Measurements from ENCODE around the gene FAM200C. TPM values are rescaled to one million over a fixed set of nuclear protein-coding genes. Genes with fewer than 3 reads are reported as not detected.
"Not testable (repeated sequence)": the region's sequence is repeated elsewhere in the genome, so short reads cannot be mapped to it uniquely, and the experiment has no call there.

FAM200C gene
- total RNA-seq, result under 1 TPM; 0.62 to 0.73 TPM

- Mint-ChIP-seq H3K27me3 (no peaks in the 10 kb centered on the region), H3K36me3 (ENCODE audit: low read depth) (peaks cover 17% of the 10 kb centered on the region), H3K4me3 (peak within 1 kb of the TSS; percentile 79), H3K9me3 (no peaks in the 10 kb centered on the region), H3K27ac (peak within 1 kb of the TSS; percentile 76), H3K4me1 (peaks cover 20% of the 10 kb centered on the region)
- DNase-seq, result peak; percentile 74
- ChIA-PET POLR2A (no interaction called here), CTCF (interaction anchor here (0.6 to 1.1 kb wide), 3 partner anchors 10 to 378 kb away, joined by 3 to 4 read pairs (median 3); no protein-coding TSS in a partner anchor)
Observed at GRCh38 chr5:160399402-160400353, at the start of gene FAM200C. Gene FAM200C (minus strand): TSS chr5:160400054. CDS start chr5:160395490, 4,564 bp downstream.

DNA sequence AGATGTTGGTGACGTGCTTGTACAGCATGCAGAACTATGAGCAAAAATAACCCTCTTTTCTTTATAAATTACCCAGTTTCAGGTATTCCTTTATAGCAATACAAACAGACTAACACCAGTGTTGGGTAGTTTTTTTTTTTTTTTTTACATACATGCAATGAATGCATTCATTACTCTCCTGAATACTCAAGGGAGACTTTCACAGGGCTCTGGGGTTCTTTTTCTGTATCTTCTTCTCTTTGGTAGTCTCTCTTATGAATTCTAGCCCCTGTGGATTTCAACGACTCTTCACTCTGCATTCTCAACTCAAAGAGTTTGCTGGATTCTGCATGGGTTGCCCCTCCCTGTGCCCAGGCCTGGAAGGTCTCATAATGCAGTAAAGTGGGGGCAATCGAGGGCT, 49.6 kb upstream of the FAM200C start:
- H3K27me3 Mint-ChIP-seq, result peaks cover 4% of the 10 kb centered on the region
- DNase-seq, result no peak
- H3K4me1 Mint-ChIP-seq, result peaks cover 7% of the 10 kb centered on the region
- no peaks in the 10 kb centered on the region for H3K9me3 Mint-ChIP-seq
- no peak overlapping the region for H3K27ac Mint-ChIP-seq
- POLR2A ChIA-PET, result no interaction called here
- CTCF ChIA-PET, result interaction anchor here (1.9 kb wide), 1 partner anchor 10 kb away, joined by 11 read pairs; no protein-coding TSS in a partner anchor
- H3K36me3 Mint-ChIP-seq (ENCODE audit: low read depth), result peaks cover 3% of the 10 kb centered on the region
- no peak overlapping the region for H3K4me3 Mint-ChIP-seq

DNA sequence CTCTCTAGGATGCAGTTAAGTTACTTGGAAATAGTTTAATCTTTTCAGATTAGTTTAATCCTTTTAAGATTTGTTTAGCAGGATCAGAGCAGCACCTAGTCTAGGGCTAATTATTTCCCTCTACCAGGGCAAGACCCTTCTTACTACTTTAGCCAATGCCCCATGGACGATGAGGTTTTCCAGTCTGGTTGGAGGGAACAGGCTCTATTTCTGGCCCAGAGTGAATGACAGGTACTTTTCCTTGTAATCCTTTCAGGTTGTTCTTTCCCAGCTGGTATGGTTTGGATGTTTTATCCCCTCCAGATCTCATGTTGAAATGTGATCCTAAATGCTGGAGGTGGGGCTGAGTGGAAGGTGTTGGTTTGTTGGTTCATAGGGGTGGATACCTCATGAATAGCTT, 49.0 kb upstream of the FAM200C start:
- Mint-ChIP-seq H3K27me3 (peaks cover under 1% of the 10 kb centered on the region), H3K27ac (no peak overlapping the region), H3K4me3 (no peak overlapping the region), H3K9me3 (no peaks in the 10 kb centered on the region), H3K36me3 (ENCODE audit: low read depth) (peaks cover 3% of the 10 kb centered on the region), H3K4me1 (peaks cover 7% of the 10 kb centered on the region)
- CTCF ChIA-PET, result interaction anchor here (0.7 to 1.9 kb wide), 3 partner anchors 9 to 203 kb away, joined by 3 to 11 read pairs (median 3); no protein-coding TSS in a partner anchor
- DNase-seq, result no peak
- POLR2A ChIA-PET, result no interaction called here

DNA sequence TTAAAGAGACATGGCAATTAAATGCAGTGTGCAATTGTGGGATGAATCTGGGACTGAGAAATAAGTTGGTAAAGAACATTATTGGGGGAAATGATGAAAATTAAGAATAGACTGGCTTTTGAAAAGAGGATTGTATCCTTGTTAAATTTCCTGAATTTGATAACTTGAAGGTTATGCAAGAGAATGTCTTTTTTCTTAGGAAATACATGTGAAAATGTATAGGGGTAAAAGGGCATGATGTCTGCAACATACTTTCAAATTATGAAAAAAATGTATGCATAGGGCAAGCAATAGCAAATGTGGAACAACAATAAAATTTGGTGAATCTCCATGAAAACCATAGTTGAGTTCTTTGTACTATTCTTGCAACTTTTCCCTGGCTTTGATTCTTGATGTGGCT, 45.9 kb upstream of the FAM200C start:
- Mint-ChIP-seq H3K4me3 (no peak overlapping the region), H3K27me3 (no peaks in the 10 kb centered on the region), H3K36me3 (ENCODE audit: low read depth) (peaks cover 3% of the 10 kb centered on the region), H3K9me3 (no peaks in the 10 kb centered on the region), H3K4me1 (peaks cover 21% of the 10 kb centered on the region), H3K27ac (no peak overlapping the region)
- ChIA-PET POLR2A (no interaction called here), CTCF (no interaction called here)
- no peak for DNase-seq

DNA sequence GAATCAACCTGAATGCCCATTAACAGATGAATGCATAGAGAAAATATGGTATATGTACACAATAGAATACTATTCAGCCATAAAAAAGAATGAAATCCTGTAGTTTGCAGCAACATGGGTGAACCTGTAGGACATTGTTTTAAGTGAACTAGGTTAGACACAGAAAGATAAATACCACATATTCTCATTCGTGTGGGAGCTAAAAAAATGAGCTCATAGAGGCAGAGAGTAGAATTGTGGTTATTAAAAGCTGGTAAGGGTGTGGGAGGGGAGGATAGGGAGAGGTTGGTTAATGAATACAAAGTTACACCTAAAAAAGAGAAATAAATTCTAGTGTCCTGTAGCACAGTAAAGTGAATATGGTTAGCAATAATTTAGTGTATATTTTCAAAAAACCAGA, 45.3 kb upstream of the FAM200C start:
- Mint-ChIP-seq H3K27me3 (no peaks in the 10 kb centered on the region), H3K36me3 (ENCODE audit: low read depth) (peaks cover 3% of the 10 kb centered on the region), H3K27ac (no peak overlapping the region), H3K4me3 (no peak overlapping the region), H3K4me1 (peaks cover 21% of the 10 kb centered on the region), H3K9me3 (no peaks in the 10 kb centered on the region)
- DNase-seq, result no peak
- POLR2A ChIA-PET, result no interaction called here
- CTCF ChIA-PET, result no interaction called here

GRCh38 chr5:160444407-160444806, 44.6 kb upstream of the FAM200C start:
- ChIA-PET CTCF (no interaction called here), POLR2A (no interaction called here)
- H3K36me3 Mint-ChIP-seq (ENCODE audit: low read depth), result no peaks in the 10 kb centered on the region

GRCh38 chr5:160442824-160443431, 43.1 kb upstream of the FAM200C start:
- Mint-ChIP-seq H3K27ac (no peak overlapping the region), H3K4me1 (peaks cover 33% of the 10 kb centered on the region), H3K9me3 (no peaks in the 10 kb centered on the region), H3K4me3 (no peak overlapping the region), H3K36me3 (ENCODE audit: low read depth) (no peaks in the 10 kb centered on the region), H3K27me3 (no peaks in the 10 kb centered on the region)
- ChIA-PET CTCF (interaction anchor here (0.9 to 5.7 kb wide), 4 partner anchors 10 to 30 kb away, joined by 3 to 63 read pairs (median 4); no protein-coding TSS in a partner anchor), POLR2A (no interaction called here)
- no peak for DNase-seq

More at GRCh38 chr5:160444407-160444806, 44.6 kb upstream of the FAM200C start:
- no peak for DNase-seq
- Mint-ChIP-seq H3K27me3 (no peaks in the 10 kb centered on the region), H3K9me3 (no peaks in the 10 kb centered on the region), H3K4me3 (no peak overlapping the region), H3K27ac (no peak overlapping the region), H3K4me1 (peaks cover 22% of the 10 kb centered on the region)

GRCh38 chr5:160441311-160441781, 41.5 kb upstream of the FAM200C start:
- peak overlapping the region; percentile 1 for H3K27ac Mint-ChIP-seq
- POLR2A ChIA-PET, result no interaction called here

GRCh38 chr5:160439205-160439600, 39.3 kb upstream of the FAM200C start:
- CTCF ChIA-PET, result interaction anchor here (0.6 to 5.7 kb wide), 26 partner anchors 9 to 209 kb away, joined by 3 to 63 read pairs (median 6); partner anchors contain the start of genes PTTG1 and SLU7
- H3K9me3 Mint-ChIP-seq, result no peaks in the 10 kb centered on the region

More at GRCh38 chr5:160441311-160441781, 41.5 kb upstream of the FAM200C start:
- Mint-ChIP-seq H3K36me3 (ENCODE audit: low read depth) (no peaks in the 10 kb centered on the region), H3K27me3 (no peaks in the 10 kb centered on the region), H3K4me3 (no peak overlapping the region), H3K4me1 (peaks cover 36% of the 10 kb centered on the region), H3K9me3 (no peaks in the 10 kb centered on the region)
- CTCF ChIA-PET, result interaction anchor here (0.5 to 5.7 kb wide), 6 partner anchors 12 to 52 kb away, joined by 3 to 63 read pairs (median 12); partner anchors contain the start of gene PTTG1
- no peak for DNase-seq

DNA sequence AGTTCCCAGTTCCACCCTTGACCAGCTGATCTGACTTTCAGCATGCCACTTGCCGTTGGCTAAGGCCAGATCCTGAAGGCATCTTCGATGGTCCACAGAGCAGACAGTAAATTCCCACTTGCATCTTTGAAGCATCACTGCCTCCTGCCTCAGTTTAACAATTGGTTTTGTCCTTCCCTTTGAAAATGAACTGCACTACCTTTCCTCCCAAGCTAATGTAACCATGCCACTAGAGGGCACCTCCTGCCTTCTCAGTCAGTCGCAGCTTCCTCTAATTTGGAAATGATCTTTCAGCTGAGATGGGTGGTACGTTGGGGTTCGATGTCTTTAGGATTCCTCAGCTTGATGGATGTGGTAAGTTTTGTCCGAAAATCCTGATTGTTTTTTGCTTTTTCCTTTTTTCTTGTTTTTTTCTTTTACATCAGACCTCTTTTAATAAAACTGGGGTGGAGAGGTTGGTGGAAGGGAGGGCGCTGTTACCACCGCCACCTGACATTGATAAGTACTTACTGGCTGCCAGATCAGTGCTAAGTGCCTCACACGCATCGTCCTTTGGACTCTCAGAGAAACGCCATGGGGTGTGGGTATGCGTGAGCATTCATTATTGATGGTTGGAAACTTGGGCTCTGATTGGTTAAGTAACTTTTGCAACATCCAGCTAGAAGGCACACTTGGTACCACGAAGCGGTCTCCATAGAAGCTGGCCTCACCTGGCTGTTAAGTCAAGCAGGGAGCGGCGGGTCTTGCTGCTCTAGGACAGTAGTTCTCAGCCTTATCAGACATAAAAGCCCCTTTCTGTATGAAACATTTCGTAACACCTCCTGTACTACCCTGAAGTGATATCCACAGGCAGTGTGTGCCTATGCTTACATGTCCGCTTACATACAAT, 38.7 kb upstream of the FAM200C start:
- peak overlapping the region; percentile 73 for H3K4me3 Mint-ChIP-seq
- DNase-seq, result peak; percentile 74
- no peaks in the 10 kb centered on the region for H3K36me3 Mint-ChIP-seq (ENCODE audit: low read depth)
- peaks cover 5% of the 10 kb centered on the region for H3K27me3 Mint-ChIP-seq
- H3K27ac Mint-ChIP-seq, result peak overlapping the region; percentile 74
- ChIA-PET CTCF (interaction anchor here (0.6 to 5.7 kb wide), 37 partner anchors 10 to 1248 kb away, joined by 3 to 63 read pairs (median 4); partner anchors contain the start of genes PTTG1, SLU7 and TTC1), POLR2A (interaction anchor here (0.6 to 1.2 kb wide), 3 partner anchors 31 to 68 kb away, joined by 3 to 5 read pairs (median 3); no protein-coding TSS in a partner anchor)
- no peaks in the 10 kb centered on the region for H3K9me3 Mint-ChIP-seq
- H3K4me1 Mint-ChIP-seq, result peaks cover 36% of the 10 kb centered on the region

More at GRCh38 chr5:160439205-160439600, 39.3 kb upstream of the FAM200C start:
- H3K36me3 Mint-ChIP-seq (ENCODE audit: low read depth), result no peaks in the 10 kb centered on the region
- POLR2A ChIA-PET, result interaction anchor here (1.1 kb wide), 1 partner anchor 31 kb away, joined by 3 read pairs; no protein-coding TSS in a partner anchor
- H3K4me1 Mint-ChIP-seq, result peaks cover 36% of the 10 kb centered on the region
- peaks cover 5% of the 10 kb centered on the region for H3K27me3 Mint-ChIP-seq
- H3K4me3 Mint-ChIP-seq, result peak overlapping the region; percentile 73
- peak overlapping the region; percentile 74 for H3K27ac Mint-ChIP-seq
- DNase-seq, result peak; percentile 87

- peaks cover 5% of the 10 kb centered on the region for H3K27me3 Mint-ChIP-seq
- no peaks in the 10 kb centered on the region for H3K9me3 Mint-ChIP-seq
- H3K36me3 Mint-ChIP-seq (ENCODE audit: low read depth), result no peaks in the 10 kb centered on the region
- no peak overlapping the region for H3K4me3 Mint-ChIP-seq
- ChIA-PET POLR2A (no interaction called here), CTCF (interaction anchor here (1.5 to 4.6 kb wide), 3 partner anchors 14 to 109 kb away, joined by 3 to 52 read pairs (median 32); partner anchors contain the start of gene PTTG1)
- DNase-seq, result no peak
- H3K27ac Mint-ChIP-seq, result no peak overlapping the region
- H3K4me1 Mint-ChIP-seq, result peaks cover 36% of the 10 kb centered on the region
Observed at GRCh38 chr5:160437271-160437670, 37.4 kb upstream of the FAM200C start.

DNA sequence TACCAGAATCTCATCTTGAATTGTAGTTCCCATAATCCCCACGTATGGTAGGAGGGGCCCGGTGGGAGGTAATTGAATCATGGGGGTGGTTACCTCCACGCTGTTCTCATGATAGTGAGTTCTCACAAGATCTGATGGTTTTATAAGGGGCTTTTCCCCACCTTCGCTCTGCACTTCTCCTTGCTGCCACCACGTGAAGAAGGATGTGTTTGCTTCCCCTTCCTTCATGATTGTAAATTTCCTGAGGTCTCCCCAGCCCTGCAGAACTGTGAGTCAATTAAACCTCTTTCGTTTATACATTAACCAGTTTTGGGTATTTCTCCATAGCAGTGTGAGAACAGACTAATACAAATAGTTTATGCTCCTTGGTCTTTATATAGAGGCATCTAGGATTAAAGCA, 36.8 kb upstream of the FAM200C start:
- H3K9me3 Mint-ChIP-seq, H3K4me3 Mint-ChIP-seq: not testable (repeated sequence)

More for the DNA sequence above, 36.8 kb upstream of the FAM200C start:
- H3K36me3 Mint-ChIP-seq (ENCODE audit: low read depth); H3K27ac Mint-ChIP-seq; POLR2A ChIA-PET; CTCF ChIA-PET; H3K27me3 Mint-ChIP-seq; DNase-seq: not testable (repeated sequence)
- H3K4me1 Mint-ChIP-seq, result peaks cover 31% of the 10 kb centered on the region

All from activated CD4-positive, alpha-beta T cell treated with anti-CD3 and anti-CD28 coated beads, Interleukin-2, amount 10 ng/mL, durations not matched to agents 7 days and 5 days (primary cell).